ENCODE data around the gene DEPP1.
"Not testable (repeated sequence)": the region's sequence is repeated elsewhere in the genome, so short reads cannot be mapped to it uniquely, and the experiment has no call there.

DEPP1 gene, protein sequence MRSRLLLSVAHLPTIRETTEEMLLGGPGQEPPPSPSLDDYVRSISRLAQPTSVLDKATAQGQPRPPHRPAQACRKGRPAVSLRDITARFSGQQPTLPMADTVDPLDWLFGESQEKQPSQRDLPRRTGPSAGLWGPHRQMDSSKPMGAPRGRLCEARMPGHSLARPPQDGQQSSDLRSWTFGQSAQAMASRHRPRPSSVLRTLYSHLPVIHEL

DNA sequence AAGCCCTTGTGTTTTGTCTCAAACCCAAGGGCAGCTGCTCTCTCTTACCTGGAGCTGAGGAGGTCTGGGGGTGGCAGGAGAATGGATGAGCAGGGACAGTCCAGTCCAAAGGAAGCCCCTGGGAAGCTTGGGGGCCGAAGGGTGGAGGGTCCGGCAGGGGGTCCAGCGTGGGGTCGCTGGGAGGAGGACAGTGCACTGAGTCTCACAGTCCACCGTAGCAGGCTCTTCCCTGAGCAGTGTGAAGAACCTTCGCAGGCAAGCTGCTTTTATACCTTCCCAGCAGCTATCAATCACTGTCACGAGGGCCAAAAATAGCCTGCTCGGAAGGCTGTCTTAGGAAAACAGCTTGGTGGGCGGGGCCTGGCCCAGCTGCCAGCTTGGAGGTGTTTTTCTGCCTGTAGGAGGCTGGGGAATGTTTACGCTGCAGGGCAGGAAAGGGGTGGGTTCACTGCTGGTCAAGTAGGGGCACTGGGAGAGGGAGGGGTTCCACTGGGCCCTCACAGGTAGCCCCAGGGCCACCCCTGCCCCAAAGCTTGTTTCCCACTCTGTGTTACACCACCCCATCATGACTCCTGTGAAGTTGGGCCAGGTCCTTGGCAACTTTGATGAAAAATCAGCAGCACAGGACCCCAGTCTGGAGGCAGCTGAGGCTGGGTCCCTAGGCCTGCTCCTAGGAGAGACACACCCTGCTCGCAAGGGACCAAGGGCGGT, at the start of gene DEPP1:
DEPP1 (minus strand) TSS at position 240 of the 711 bp plus-strand sequence. CDS start 779 bp downstream, outside the sequence.
- DNase-seq, result peak; percentile 70

DNA sequence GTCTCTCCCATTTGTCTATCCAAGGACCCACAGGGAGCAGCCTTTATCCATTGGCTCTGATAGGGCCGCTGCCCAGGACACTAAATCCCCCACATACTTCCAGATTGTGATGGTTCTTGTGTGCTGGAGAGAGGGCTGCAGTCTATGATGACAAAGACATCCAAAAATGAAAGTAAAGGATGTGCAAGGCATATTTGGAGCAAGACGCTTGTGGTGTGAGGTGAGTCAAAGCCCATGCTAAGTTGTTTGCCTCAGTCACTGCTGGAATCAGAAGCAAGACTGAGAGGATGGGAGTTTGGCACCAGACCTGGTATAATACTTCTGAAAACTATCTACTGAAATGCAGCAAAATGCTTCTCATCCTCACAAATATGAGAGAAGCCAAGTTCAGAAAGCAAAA, 44.8 kb upstream of the DEPP1 start:
- no peak for DNase-seq

DNA sequence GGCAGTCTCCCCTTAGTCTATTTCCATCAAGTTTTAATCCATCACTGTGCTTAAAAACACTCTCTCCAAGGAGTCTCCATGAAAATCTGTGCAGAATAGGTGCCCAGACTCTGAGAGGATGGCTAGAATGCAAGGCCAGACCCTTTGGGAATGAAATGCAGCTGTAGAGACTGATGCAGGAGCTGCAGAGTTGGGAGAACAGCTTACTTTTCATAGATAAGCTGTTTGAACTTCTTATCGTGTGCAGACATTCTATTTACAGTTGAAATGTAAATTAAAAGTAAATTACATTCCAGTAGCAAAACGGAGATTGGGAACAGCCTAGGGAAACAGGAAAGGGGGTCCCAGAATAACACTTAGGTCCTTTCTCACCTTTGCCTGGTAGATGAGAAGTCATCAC, 37.0 kb upstream of the DEPP1 start:
- no peak for DNase-seq

DNA sequence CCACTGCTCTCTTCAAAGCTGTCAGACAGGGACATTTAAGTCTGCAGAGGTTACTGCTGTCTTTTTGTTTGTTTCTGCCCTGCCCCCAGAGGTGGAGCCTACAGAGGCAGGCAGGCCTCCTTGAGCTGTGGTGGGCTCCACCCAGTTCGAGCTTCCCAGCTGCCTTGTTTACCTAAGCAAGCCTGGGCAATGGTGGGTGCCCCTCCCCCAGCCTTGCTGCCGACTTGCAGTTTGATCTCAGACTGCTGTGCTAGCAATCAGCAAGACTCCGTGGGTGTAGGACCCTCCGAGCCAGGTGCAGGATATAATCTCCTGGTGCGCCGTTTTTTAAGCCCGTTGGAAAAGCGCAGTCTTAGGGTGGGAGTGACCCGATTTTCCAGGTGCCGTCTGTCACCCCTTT, 35.9 kb upstream of the DEPP1 start:
- DNase-seq, result not testable (repeated sequence)

DNA sequence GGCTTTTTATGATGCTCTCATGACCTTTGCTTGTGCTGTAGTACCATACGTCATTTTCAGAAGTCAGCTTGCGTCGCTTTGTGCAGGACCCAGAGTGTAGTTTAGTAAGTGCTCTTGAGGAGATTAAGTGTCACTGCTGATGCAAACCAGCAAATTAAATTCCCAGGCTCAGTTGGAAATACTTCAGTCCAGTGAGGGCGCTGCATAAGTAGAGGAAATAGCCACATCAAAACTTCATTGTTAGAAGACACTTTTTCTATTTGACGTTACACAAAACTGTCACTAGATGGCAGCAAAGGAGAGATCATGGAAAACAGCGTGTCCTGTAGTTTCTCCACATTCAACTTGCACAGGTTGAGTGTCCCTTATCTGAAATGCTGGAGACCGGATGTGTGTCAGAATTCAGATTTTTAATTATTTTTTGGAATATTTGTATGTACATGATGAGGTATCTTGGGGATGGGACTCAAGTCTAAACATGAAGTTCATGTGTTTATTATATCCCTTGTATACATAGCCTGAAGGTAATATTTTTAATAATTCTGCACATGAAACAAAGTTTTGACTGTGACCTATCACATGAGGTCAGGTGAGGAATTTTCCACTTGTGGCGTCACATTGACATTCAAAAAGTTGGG, 30.0 kb upstream of the DEPP1 start:
- peak; percentile 78 for DNase-seq

DNA sequence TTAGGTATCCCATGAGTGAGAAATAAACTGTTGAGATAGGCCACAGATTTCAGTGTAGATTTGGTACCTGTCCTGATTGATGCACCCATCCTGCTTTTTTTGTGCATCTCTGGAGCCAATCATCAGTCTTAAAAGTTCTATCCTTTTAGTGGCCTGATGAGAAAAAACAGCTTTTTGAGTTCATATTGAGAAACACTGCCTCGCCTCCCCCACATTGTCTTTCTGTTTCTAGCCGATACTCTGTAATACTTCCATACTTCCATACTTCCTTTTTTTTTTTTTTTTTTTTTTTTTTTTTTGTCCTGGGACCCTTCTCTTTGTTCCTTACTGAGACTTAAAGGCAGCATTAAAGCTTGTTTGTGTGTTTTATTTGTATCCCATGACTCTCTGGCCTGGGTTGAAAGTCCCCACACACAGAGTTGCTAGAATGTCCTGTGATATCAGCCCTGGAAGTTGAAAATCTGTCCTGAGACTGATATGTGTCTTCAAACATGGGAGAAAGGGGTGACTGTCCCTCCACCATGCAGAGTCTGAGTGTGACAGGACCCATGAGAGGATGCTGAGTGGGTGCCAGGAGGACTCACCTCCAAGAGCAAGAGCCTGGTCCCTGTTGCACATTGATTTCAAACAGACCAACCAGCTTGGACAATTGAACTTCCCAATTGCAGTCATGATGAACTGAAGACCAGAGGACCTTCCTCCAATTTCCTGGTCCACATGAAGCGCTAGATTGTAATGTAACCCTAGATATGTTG, 27.8 kb upstream of the DEPP1 start:
- DNase-seq, result no peak

DNA sequence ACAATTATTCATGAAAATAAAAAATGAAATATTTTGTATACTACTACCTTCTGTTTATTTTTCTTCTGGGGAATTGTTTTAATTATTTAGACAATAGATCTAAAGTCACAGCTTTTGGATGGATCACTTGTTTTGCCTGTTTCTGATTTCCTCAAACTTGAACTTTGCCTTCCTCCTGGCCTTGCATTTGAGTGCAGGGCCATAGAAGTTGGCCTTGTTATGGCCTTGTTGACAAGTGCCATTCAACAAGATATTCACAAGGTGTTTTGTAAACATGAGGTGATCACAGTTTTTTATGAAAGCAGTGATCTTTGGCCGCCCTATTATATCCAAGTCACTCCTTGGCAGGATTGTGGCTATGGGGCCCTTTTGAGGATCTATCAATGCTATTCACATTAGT, 26.7 kb upstream of the DEPP1 start:
- DNase-seq, result no peak

DNA sequence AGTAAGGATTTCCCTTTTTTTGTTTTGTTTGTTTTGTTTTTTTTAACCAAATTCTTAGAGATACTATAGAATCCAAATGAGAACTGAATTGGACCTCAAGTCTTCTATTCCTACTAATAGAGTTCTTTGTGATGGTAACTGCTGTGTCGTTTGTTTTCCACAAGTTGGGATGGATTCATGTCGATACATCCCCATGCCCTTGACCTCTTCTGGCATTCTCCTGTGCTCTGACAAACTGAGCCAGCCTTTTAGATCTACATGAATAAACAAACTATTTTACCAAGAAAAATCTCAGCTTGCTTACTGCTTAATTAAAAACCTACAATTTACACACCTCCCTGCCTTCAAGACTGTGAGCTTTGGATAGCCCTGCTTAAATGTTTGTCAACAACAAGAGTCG, 26.1 kb upstream of the DEPP1 start:
- DNase-seq, result no peak

DNA sequence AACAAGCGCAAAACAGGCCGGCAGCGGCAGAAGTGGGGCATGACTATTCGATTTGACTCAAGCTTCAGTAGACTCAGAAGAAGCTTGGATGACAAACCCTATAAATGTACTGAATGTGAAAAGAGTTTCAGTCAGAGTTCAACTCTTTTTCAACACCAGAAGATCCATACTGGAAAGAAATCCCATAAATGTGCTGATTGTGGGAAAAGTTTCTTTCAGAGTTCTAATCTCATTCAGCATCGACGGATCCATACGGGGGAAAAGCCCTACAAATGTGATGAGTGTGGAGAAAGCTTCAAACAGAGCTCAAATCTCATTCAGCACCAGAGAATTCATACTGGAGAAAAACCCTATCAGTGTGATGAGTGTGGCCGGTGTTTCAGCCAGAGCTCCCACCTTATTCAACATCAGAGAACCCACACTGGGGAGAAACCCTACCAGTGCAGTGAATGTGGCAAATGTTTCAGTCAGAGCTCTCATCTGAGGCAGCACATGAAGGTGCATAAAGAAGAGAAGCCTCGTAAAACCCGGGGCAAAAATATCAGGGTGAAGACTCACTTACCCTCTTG, 24.9 kb upstream of the DEPP1 start:
- no peak for DNase-seq

DNA sequence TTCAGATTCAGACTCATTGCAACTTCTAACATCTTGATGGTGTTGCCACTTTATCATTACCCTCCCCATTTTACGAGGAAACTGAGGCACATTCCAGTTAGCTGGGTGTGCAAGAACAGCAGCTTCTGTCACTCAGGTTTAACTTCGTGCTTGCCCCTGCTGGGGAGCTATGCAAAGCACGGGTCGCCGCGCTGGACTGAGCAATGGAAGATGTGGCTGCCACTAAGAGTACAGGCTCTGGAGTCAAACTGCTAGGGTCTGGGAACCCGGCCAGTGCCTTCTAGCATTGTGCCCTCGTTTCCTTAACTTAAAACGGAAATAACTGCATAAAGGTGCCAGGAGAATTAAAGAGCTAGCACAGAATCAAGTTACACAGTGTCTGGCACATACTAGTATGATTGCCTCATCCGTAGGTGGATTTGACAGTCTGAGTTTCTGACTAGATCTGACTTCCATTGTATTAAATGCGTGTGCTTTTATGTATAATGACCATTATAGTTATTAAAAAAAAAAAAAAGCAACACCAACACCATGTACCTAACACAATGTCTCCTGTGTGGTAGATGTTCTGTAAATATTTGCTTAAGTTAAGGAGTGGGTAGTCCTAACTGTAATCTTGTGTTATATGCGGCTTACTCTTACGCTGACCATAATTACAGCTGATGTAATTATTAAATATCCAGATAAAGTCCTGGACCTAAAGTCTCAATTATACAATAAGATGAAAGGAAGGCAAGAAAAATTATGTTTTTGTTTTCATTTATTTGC, 23.0 kb upstream of the DEPP1 start:
- peak; percentile 39 for DNase-seq

DNA sequence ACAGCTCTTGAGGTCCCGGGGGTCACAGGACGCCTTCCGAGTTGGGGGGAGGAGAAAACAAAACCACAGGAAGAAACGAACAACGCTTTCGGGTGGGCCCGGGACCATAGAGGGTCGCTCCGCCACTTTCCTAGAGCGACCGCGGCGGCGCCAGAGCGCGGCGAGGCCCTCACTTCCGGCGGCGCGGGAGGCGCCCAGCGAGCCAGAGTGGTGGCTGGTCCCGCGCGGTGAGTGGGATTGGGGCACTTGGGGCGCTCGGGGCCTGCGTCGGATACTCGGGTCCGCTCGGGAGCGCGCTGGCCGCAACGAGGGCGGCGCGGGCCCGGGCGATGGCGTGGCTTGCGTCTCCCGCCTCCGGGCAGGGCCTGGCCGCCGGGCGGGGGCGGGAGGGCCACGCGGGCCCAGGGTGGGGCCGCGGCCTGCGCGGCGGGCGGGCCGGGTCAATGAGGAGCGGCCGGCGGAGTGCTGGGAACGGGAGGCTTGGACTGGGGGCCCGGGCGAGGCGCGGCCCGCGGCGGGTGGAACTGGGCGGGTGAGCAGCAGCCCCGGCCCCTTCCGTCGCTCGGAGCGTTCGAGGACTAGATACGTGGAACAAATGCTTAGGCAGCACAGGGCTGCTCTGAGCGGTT, 22.3 kb upstream of the DEPP1 start, which contains the start of gene ZNF22:
ZNF22 (plus strand) TSS at position 172 of the 629 bp plus-strand sequence. CDS start 2,446 bp downstream, outside the sequence.
- DNase-seq, result peak; percentile 27

DNA sequence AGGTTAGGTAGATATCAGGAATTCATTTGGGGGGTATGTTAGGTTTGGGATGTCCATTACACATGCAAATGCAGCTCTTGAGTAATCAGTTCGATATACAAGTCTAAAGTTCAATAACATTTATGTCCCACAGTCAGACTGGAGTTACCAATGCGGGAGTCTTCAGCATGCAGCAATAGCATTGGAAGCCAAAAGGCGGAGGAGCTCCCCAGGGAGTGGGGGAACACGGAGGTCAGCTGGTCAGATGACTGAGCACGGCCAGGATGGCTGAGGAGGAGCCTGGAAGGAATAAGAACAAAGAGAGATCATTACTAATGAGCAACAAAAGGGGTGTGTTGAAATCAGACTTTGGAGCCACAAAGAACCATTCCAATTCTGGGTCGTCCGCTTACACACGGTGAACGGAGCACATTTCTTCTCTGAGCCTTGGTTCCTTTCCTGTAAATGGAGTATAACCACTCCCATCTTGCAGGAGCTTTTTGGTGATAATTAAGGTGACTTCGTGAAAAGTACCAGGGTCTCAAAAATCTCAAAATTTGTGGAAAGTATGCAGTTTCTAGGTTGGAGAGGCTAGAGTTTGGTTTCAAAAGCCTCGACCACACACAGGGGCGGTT, 21.6 kb upstream of the DEPP1 start:
- DNase-seq, result no peak

DNA sequence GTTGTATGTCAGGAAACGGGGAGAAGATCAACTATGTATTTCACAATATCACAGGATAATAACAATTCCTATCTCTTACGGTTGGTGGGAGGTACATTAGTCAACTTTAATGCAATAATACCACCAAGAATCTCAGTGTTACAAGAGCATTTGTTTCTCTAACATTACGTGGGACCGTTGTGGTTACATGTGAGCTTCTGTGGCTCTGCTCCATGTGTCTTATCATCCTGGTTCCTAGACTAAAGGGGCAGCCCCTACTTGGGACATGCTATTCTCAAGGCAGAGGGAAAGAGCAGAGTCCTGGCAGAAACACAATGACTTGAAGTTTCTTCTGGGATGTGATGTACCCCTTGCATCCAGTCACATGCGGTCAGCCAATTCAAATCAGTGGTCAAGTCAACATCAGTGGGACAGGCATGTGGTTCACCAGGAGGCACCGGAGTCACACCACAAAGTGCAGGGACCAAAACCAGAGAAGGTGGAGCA, 19.6 kb upstream of the DEPP1 start:
- DNase-seq, result no peak

DNA sequence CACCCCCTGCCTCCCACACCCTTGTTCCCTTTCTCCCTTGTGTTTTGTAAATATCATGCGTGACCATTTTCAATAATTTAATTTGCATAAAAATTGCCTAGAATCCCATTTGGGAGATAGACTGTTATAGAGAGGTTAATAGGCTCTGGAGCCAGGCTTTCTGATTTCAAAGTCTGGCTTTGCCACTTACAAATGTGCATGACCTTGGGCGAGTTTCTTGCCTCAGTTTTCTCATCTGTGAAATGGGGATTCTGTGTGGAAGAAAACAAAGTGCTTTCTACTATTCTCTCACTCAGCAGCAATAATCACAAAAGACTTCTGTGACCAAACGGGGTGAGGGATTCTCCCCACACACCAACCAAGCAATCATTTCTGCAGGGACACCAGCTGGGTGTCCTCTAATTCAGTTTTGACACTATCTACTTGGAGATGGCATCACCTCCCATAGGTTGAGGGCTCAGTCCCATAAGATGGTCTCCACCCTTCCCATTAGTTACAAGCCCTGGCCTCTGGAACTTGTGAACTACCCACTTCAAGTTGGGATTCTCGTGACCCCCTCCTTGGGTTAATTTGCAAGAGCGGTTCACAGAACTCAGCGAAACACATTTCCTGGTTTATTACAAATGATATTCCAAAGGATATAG, 18.6 kb upstream of the DEPP1 start:
- no peak for DNase-seq

DNA sequence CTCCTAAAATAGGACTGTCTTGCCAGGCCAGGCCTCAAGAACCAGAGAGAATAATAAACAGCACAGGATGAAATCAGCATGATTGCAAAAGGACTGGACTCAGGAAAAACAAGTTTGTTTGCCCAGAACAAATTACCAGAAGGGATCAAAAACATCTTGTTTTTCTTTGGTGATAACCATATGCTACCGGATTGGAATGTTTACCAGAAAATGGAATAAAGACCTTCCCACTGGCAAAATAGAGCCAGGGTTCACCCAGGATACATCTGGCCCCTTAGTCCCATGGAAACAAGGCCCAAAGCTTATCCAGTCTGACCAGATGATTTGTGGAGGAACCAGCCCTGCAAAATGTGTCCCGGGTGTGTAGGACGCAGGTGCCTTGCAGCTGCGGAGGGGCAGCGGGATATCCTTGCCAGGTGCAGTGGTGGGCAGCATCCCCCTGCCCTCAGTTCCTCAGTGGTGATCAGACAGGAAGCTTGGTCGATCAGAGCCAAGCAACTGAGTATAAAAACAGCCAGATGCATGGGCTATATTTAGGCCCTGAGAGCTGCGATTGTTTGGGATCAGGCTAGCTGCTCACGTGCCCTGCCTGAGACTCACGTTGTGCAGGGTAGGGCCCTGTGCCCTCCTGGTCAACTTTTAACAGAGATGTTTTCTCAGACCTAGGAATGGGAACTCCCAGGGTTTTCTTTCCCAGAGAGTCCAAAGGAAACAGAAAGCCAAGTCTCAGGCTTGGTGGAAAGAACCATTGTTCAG, 17.5 kb upstream of the DEPP1 start:
- no peak for DNase-seq

DNA sequence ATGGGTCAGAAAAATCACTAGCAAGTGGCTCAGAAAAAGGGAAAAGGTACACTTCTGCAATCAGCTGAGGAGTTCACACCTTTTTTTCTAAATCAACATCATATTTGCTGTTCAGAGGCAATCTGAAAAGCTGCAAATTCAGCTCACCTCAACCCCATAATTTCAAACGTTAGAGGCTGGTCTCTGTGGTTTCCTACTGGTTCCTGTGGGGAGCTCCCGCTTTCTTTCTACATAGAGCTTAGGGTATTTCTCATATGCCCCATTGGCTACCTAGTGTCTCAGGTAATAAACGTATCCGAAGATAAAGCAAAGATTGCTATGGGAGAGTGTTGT, 16.9 kb upstream of the DEPP1 start:
- no peak for DNase-seq

DNA sequence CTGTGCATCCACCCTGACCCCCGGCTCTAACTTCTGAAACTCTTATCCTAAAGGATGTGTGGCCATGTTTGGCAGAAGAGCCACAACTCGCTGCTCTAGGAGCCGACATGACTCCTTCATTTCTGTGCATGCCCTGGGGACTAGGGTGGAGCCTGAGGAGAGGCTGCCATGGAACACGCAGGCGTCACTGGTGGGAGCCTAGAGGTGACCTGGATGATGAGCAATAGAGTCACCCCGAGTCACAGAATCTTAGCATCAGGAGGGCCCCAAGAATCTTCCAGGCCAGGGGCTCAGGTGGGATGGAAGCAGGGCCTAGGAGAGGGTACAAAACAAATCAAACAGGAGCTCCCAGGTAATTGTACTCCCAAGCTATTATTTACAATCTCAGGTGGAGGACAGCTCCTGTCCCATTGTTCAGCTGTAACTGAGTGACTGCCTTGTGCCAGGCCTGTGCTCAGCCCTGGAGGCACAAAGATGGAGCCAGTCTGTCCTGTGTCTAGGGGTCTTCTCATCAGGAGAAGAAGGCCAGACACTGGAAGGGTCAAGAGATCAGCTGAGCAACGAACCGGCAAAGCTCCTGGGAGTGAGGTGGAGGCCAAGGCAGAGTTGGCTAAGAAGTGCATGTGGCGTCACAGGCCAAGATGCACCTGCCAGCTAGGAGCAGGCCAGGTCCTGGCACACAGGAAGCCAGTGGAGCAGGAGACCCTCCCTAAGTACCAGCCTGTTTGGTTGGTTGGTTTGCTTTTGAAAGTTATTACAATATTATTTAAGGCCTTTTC, 16.3 kb upstream of the DEPP1 start:
- DNase-seq, result no peak

DNA sequence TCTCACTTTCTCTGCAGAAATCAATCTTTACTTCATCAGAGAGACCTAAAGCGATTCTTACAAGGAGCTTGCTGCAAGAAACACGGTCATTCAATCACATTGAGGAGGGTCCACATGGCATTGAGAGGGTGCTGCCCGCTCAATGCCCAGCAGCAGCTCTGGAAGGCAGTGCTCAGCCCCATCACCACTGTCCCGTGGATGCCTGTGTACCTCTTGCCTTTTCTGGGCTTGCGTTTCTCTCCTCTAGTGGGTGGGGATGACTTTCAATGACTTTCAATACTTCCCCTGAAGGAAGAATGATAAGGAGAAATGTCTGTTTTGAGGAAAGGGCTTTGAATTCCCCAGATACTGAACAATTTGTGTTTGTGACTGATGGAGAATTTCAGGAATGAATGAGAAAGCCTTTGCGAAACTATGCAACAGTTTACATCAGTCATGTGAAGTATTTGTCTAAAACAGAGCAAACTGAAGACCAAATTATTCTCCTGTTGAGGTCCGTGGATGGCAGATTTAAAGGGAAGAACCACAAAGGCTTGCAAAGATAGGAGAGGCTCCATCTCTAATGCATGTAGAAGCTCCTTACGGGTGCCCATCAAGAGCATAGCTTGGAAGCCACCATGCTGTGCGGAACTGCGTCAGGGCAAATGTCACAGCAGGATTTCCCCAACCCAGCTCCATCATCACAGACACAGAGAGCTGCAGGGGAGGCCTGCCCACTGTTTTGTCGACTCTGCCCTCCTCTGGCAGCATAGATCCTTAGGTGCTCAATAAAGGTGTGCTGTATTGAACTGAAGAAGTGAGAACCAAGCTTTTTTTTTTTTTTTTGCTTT, 15.5 kb upstream of the DEPP1 start:
- no peak for DNase-seq
